ENCODE data around the gene MAML2.

MAML2 gene

GRCh38 chr11:96114178-96115064, 228.6 kb downstream of the MAML2 start:
- DNase-seq: no peak

GRCh38 chr11:96113193-96113681, 229.8 kb downstream of the MAML2 start:
- DNase-seq: no peak

- no peak for DNase-seq
These were observed 230.5 kb downstream of the MAML2 start for GRCh38 chr11:96112192-96113128.

- no peak for DNase-seq
These were observed 231.7 kb downstream of the MAML2 start for GRCh38 chr11:96111308-96111707.

- no peak for DNase-seq
These were observed 232.7 kb downstream of the MAML2 start for GRCh38 chr11:96110302-96110701.

GRCh38 chr11:96109331-96110030, 233.5 kb downstream of the MAML2 start:
- DNase-seq: no peak

GRCh38 chr11:96107143-96107824, 235.7 kb downstream of the MAML2 start:
- DNase-seq: no peak

GRCh38 chr11:96106645-96107044, 236.3 kb downstream of the MAML2 start:
- DNase-seq: no peak

- no peak for DNase-seq
These were observed 237.1 kb downstream of the MAML2 start for GRCh38 chr11:96105944-96106343.

GRCh38 chr11:96105197-96105895, 237.6 kb downstream of the MAML2 start:
- no peak for DNase-seq

- DNase-seq: no peak
These were observed 238.5 kb downstream of the MAML2 start for GRCh38 chr11:96104496-96104895.

- DNase-seq: no peak
These were observed 239.3 kb downstream of the MAML2 start for GRCh38 chr11:96103721-96104120.

GRCh38 chr11:96103102-96103501, 239.9 kb downstream of the MAML2 start:
- DNase-seq: no peak

- no peak for DNase-seq
These were observed 240.3 kb downstream of the MAML2 start for GRCh38 chr11:96102664-96103078.

- no peak for DNase-seq
These were observed 241.8 kb downstream of the MAML2 start for GRCh38 chr11:96101146-96101545.

GRCh38 chr11:96098511-96099241, 244.3 kb downstream of the MAML2 start:
- no peak for DNase-seq

- DNase-seq: no peak
These were observed 245.1 kb downstream of the MAML2 start for GRCh38 chr11:96097844-96098421.

- no peak for DNase-seq
These were observed 246.6 kb downstream of the MAML2 start for GRCh38 chr11:96096360-96096759.

- DNase-seq: no peak
These were observed 247.1 kb downstream of the MAML2 start for GRCh38 chr11:96095884-96096303.

GRCh38 chr11:96094156-96094555, 248.8 kb downstream of the MAML2 start:
- DNase-seq: no peak

Measured in DMS 273 treated with DMSO at 0.1 percent for 48 hours (cell line).